Right atrium auricular region (tissue), 2 donors: Measurements from ENCODE around the gene BRIP1. TPM values are rescaled to one million over a fixed set of nuclear protein-coding genes. Genes with fewer than 3 reads are reported as not detected.

Source experiments
- DNase-seq: peaks from one replicate; pipeline ENCODE4 v3.0.0-alpha.2; 2019; ENCODE audit warnings: low spot score
- H3K27ac ChIP-seq, 2 donors: fragments of 200-600 bp; sonication (generic); 1 replicate in 1 of 2; 2 replicates in 1 of 2; pipeline ENCODE4 v1.5.1; 2016 to 2019
- H3K27me3 ChIP-seq, 2 donors: fragments of 200-600 bp; sonication (generic); one replicate each; pipeline versions ENCODE4 v1.5.1 to v1.6.0; 2017 to 2019
- H3K36me3 ChIP-seq: fragments of 200-600 bp; sonication (generic); one replicate; pipeline ENCODE4 v1.5.1; 2016
- H3K4me1 ChIP-seq, 2 donors: fragments of 200-600 bp; sonication (generic); one replicate each; pipeline versions ENCODE4 v1.5.1 to v1.6.0; 2017 to 2019
- H3K4me3 ChIP-seq, 2 donors: fragments of 200-600 bp; sonication (generic); 1 replicate in 1 of 2; 2 replicates in 1 of 2; pipeline ENCODE4 v1.5.1; 2017 to 2019; ENCODE audit warnings: mild to moderate bottlenecking in 1 of 2, moderate library complexity in 1 of 2
- H3K9me3 ChIP-seq, 2 donors: fragments of 200-600 bp; sonication (generic); one replicate each; pipeline ENCODE4 v1.5.1; 2019
- CTCF ChIP-seq, 2 donors: fragments of 200-600 bp; sonication (generic); IDR thresholded peaks; one replicate each; pipeline ENCODE4 v1.5.1; 2019; ENCODE audit warnings: antibody characterized with exemption in 2 of 2
- total RNA-seq, 2 donors: library from RNA; depleted of rRNA; stranded (reverse); fragments of >200 nt; gene quantifications; one replicate each; pipeline ENCODE4 v1.1.0, GENCODE V29; 2016

BRIP1 gene
- total RNA-seq, 2 donors from 2014 or later = not detected

- DNase-seq = no peak
- Histone ChIP-seq H3K4me3 (no peak overlapping the region), H3K27ac (no peak overlapping the region), H3K4me1 (no peaks in the 10 kb centered on the region), H3K27me3 (no peaks in the 10 kb centered on the region), H3K36me3 (no peaks in the 10 kb centered on the region), H3K9me3 (no peaks in the 10 kb centered on the region)
- TF ChIP-seq CTCF (IDR thresholded peaks at IDR 0.05) = no peak
Measured at GRCh38 chr17:61816538-61816937, 46.8 kb downstream of the BRIP1 start.

GRCh38 chr17:61815863-61816503 is 47.3 kb downstream of the BRIP1 start:
- TF ChIP-seq CTCF (IDR thresholded peaks at IDR 0.05) = no peak
- Histone ChIP-seq H3K27ac (no peak overlapping the region), H3K36me3 (no peaks in the 10 kb centered on the region)

GRCh38 chr17:61814485-61814884 is 48.8 kb downstream of the BRIP1 start:
- Histone ChIP-seq H3K36me3 (no peaks in the 10 kb centered on the region), H3K9me3 (no peaks in the 10 kb centered on the region), H3K27ac (no peak overlapping the region), H3K4me1 (no peaks in the 10 kb centered on the region), H3K27me3 (no peaks in the 10 kb centered on the region), H3K4me3 (no peak overlapping the region)
- no peak for TF ChIP-seq CTCF (IDR thresholded peaks at IDR 0.05)
- DNase-seq = no peak

More at GRCh38 chr17:61815863-61816503, 47.3 kb downstream of the BRIP1 start:
- no peaks in the 10 kb centered on the region for H3K9me3 ChIP-seq
- no peak for DNase-seq
- no peaks in the 10 kb centered on the region for H3K4me1 ChIP-seq
- no peak overlapping the region for H3K4me3 ChIP-seq
- no peaks in the 10 kb centered on the region for H3K27me3 ChIP-seq

GRCh38 chr17:61813211-61813610 is 50.1 kb downstream of the BRIP1 start:
- Histone ChIP-seq H3K4me3 (no peak overlapping the region), H3K9me3 (no peaks in the 10 kb centered on the region), H3K27me3 (no peaks in the 10 kb centered on the region), H3K36me3 (no peaks in the 10 kb centered on the region), H3K4me1 (no peaks in the 10 kb centered on the region), H3K27ac (no peak overlapping the region)
- no peak for DNase-seq
- no peak for TF ChIP-seq CTCF (IDR thresholded peaks at IDR 0.05)

- Histone ChIP-seq H3K4me3 (no peak overlapping the region), H3K36me3 (no peaks in the 10 kb centered on the region), H3K27ac (no peak overlapping the region), H3K9me3 (no peaks in the 10 kb centered on the region), H3K27me3 (no peaks in the 10 kb centered on the region), H3K4me1 (no peaks in the 10 kb centered on the region)
- no peak for DNase-seq
- no peak for TF ChIP-seq CTCF (IDR thresholded peaks at IDR 0.05)
Measured at GRCh38 chr17:61812747-61813146, 50.6 kb downstream of the BRIP1 start.

GRCh38 chr17:61809816-61810392 is 53.4 kb downstream of the BRIP1 start:
- Histone ChIP-seq H3K27me3 (no peaks in the 10 kb centered on the region), H3K27ac (no peak overlapping the region), H3K4me3 (no peak overlapping the region), H3K4me1 (no peaks in the 10 kb centered on the region), H3K36me3 (no peaks in the 10 kb centered on the region), H3K9me3 (no peaks in the 10 kb centered on the region)
- no peak for TF ChIP-seq CTCF (IDR thresholded peaks at IDR 0.05)
- DNase-seq = no peak
